Epithelial cell of esophagus (primary cell): ENCODE measurements around the gene ERVFRD-1.
A peak's percentile ranks its signal among the peaks of the same experiment; 100 is the strongest.

Experiments
- DNase-seq: peaks from one replicate; pipeline ENCODE4 v3.0.0; 2010; ENCODE audit warnings: low read depth
- H3K4me3 ChIP-seq: 2 replicates; pipeline ENCODE4 v1.5.1; 2011; ENCODE audit warnings: mild to moderate bottlenecking, low read length, control low read depth
- TF ChIP-seq, protein P1 (sequence below): IDR thresholded peaks from 2 replicates; pipeline ENCODE4 v1.5.1; 2011; ENCODE audit warnings: low read depth, mild to moderate bottlenecking, low read length, control low read depth, inconsistent platforms; ENCODE audit not compliant: insufficient read depth; ENCODE audit errors: missing control alignments

The ERVFRD-1 gene

DNA sequence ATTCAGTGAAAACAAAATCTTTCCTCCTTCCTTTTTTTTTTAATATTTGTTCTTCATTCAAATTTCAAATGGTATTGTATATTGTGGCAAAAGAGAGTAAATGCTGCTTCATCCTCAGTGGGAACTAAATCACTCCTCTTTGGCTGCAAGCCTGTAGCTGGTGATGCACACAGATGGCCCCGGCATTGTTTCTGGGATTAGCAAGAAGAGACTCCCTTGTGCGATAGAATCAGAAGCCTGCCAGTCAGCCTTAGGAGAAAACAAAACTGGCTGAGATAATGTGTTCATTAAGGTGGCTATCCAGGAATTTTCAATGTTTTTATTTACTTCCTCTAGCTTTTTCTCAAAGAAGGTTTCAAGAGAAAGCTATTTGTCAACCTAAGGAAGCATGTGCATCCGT is 46.7 kb downstream of the ERVFRD-1 start:
- TF ChIP-seq, protein P1, sequence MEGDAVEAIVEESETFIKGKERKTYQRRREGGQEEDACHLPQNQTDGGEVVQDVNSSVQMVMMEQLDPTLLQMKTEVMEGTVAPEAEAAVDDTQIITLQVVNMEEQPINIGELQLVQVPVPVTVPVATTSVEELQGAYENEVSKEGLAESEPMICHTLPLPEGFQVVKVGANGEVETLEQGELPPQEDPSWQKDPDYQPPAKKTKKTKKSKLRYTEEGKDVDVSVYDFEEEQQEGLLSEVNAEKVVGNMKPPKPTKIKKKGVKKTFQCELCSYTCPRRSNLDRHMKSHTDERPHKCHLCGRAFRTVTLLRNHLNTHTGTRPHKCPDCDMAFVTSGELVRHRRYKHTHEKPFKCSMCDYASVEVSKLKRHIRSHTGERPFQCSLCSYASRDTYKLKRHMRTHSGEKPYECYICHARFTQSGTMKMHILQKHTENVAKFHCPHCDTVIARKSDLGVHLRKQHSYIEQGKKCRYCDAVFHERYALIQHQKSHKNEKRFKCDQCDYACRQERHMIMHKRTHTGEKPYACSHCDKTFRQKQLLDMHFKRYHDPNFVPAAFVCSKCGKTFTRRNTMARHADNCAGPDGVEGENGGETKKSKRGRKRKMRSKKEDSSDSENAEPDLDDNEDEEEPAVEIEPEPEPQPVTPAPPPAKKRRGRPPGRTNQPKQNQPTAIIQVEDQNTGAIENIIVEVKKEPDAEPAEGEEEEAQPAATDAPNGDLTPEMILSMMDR = no peak
- no peak overlapping the region for H3K4me3 ChIP-seq

DNA sequence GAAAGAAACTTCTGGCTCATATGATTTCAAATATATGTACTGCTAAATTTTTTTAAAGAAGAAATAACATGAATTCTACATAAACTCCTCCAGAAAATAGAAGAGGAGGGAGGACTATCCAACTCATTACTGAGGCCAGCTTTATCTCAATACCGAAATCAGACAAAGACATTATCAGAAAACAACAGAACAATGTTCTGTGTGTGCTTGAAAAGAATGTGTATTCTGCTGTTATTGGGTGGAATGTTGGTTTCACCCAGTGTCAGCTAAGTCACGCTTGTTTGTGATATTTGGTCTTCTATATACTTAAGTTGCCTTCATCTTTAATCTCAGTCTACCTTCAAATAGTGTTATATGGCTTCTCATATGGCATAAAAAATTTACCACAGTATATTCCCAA is 48.8 kb downstream of the ERVFRD-1 start:
- H3K4me3 ChIP-seq = no peak overlapping the region
- DNase-seq = no peak
- TF ChIP-seq, protein P1 = no peak

More for the DNA sequence above, 46.7 kb downstream of the ERVFRD-1 start:
- DNase-seq = no peak

DNA sequence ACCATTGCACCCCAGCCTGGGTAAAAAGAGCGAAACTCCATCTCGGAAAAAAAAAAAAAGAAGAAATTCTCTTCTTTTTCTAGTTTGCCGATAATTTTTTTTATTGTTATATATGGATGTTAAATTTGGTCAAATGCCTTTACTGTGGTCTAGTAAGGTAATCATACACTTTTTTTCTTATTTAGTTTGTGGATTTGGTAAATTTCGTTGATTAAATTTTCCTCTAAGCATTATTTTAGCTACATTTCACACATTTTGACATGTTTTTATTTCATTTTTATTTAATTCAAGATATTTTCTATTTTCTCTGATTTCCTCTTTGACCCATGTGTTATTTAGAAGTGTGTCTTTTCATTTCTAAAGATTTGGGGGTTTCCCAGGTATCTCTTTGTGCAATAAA is 49.4 kb downstream of the ERVFRD-1 start:
- TF ChIP-seq, protein P1 = no peak
- DNase-seq = no peak
- H3K4me3 ChIP-seq = no peak overlapping the region

DNA sequence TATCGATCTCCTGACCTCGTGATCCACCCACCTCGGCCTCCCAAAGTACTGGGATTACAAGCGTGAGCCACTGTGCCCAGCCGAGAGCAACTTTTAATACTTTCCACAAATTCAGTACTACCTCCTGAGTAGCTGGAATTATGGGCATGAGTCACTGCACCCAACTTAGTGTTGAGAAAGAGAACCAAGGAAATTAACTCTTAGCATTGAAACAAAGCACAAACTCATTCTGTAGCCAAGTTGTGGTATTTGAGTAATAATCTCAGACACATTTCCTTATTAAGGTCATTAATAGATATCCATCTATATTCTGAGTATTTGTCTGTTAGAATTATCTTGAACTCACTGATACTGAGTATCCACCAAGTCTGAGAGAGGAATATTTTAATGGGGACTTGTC is 53.1 kb downstream of the ERVFRD-1 start:
- TF ChIP-seq, protein P1 = no peak

DNA sequence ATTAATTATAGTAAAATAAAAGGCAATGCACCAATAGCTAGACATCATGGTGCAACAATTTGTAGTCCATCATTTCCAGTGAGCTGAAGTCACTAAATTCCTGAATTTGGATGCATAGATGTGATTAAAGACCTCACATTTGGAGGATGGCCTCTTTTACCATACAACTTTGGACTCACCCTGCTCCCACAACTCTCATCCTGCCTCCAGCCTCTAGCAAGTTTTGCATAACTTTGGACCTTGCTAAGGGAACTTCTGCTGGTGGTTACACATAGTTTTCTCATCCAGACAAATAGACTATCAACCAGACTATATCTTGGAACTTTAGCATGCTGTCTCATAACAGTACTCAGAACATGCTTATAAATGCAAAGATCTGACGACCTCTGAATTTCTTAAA is 54.7 kb downstream of the ERVFRD-1 start:
- no peak for DNase-seq
- H3K4me3 ChIP-seq = no peak overlapping the region
- TF ChIP-seq, protein P1 = no peak

More for the DNA sequence above, 53.1 kb downstream of the ERVFRD-1 start:
- no peak overlapping the region for H3K4me3 ChIP-seq
- peak; percentile 38 for DNase-seq

DNA sequence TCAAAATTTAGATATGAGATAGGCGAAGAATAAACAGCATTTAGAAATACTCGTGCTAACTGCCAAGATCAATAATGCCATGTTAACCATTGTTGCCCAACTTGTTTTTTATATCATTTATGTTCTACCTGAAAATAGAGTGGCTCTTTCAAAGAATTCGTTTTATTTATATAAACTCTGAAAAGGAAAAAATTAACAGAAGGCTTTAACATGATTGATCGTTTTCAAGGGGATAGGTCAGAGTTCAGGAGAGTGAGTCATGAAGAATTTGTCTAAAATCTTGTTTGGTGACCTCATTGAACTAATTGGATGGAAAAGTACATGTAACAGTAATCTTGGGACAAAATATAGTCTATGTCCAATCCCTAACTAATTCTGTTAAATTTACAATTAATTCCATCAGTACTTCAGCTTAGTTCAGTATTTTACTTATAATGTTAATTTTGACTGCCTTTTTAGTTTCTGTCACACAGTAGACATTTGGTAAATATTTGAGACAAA is 56.3 kb downstream of the ERVFRD-1 start:
- H3K4me3 ChIP-seq = no peak overlapping the region
- no peak for DNase-seq
- TF ChIP-seq, protein P1 = no peak

DNA sequence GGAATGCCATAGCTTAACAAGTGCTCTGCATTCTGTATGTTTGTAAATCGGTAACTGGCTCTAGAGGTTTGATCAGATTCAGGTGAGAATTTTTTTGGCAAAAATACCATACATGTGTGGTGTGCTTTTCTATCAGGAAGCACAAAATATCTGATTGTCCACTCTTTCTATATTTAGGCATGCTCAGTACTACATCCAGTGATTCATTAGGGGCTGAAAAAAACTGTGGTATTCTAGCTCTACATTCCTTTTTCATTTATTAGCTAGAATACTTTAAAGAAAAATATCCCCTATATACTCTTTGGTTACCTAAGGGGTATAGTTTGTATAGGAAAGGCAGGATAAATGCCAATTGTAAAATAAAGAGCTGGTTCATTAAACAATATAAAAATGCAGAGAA is 56.8 kb downstream of the ERVFRD-1 start:
- TF ChIP-seq, protein P1 = no peak
- H3K4me3 ChIP-seq = no peak overlapping the region
- no peak for DNase-seq
